GM18907 (cell line): Measurements from ENCODE around the gene FZD10.

Experiments
- ATAC-seq: cut with Tn5 transposase; IDR thresholded peaks from one replicate; pipeline ENCODE4 v1.9.1; 2021; ENCODE audit warnings: mild to moderate bottlenecking, moderate library complexity; ENCODE audit not compliant: unreplicated experiment

Gene FZD10

DNA sequence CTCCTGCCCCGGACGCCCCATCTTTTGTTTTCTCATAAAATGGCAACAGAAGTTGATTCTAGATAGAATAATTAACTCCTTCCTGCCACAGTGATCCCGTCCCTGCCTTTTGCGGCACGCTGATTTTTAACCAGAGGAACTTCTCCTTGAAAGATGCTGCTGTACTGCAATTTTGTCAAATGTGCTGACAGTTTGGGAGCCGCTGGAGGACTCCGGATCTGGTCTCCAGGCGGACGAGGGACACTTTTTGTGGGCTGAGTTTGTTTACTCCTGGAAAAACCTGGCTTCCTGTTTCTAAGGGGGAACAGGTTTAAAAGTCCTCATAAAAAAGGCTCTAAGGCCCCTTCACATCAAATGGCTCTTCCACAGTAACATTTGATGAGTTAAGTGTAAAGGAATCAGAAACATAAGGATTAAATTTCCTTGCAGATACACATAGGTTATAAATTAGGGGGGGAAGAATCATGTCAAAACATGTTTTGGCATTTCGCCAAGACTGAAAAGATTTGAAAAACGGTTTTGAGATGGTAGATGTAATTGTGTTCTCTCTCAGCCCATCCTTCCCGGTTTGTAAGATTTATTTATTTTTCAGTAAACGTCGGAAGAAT, 15.5 kb downstream of the FZD10 start:
- no peak for ATAC-seq

DNA sequence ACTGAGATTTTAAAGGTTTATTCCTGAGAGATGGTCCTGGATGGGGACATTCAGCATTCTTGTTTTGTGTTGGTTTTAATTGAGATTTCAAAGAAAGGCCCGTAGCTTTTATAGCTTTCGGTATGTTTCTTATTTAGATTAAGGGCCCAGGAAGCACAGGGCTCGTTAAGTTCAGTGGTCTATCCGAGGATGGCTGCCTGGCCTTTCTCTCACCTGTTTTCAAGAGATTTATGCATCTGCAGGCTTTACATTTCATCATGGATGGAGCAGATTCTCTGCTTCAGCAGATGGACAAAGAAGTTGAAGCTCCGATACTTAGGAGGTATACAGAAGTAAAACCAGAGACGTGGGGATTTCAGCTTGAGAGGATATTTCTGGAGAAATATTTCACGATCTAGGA, 16.0 kb downstream of the FZD10 start:
- ATAC-seq, result no peak

DNA sequence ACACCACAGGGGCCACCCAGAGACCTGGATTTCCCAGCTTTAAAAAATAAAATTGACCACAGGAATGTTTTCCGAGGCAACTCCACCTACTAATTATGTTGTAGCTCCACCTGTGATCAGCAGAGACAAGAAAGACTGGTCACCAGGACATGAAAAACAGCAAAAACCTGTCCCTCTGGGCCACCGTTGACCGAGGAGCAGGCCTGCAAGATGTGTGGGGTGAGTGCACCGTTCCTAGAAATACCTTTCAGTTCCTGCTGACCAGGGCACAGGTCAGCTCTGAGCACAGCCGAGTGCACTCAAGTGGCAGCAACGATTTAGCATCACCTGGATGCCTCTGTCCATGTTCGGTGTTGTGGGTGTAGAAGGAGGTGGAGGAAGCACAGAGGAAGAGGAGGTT, 16.9 kb downstream of the FZD10 start:
- ATAC-seq, result no peak

DNA sequence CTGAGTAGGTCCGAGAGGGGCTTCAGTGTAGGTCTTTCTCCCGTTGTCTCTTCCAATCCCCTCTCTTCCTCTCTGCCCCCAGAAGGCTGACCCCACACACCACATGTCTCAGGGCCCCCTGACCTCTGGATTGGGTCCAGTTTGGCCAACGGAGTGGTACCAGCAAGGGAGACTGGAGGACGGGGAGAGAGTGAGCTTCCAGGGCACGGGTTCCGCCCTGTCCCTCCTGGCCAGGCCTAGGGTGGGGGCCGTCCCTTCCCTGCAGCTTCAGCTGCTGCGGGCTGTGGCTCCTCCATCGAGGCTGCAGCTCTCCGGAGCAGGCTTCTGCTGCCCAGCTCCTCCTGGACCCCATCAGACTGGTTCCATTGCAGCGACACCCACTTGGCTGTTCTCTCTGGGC, 17.4 kb downstream of the FZD10 start:
- no peak for ATAC-seq

DNA sequence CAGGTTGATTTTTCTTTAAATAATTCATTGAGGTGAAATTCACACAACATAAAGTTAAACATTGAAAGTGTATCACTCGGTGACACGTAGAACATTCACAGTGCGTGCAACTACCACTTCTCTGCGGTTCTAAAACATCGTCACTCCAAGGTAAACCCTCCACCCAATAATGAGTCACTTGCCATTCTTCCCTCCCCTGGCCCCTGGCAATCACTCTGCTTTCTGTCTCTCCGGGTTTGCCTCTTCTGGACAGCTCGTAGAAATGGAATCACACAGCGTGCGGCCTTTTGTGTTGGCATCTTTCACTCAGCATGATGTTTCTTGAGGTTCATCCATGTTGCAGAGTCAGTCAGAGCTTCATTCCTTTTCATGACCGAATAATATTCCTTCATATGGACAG, 18.9 kb downstream of the FZD10 start:
- ATAC-seq, result no peak

DNA sequence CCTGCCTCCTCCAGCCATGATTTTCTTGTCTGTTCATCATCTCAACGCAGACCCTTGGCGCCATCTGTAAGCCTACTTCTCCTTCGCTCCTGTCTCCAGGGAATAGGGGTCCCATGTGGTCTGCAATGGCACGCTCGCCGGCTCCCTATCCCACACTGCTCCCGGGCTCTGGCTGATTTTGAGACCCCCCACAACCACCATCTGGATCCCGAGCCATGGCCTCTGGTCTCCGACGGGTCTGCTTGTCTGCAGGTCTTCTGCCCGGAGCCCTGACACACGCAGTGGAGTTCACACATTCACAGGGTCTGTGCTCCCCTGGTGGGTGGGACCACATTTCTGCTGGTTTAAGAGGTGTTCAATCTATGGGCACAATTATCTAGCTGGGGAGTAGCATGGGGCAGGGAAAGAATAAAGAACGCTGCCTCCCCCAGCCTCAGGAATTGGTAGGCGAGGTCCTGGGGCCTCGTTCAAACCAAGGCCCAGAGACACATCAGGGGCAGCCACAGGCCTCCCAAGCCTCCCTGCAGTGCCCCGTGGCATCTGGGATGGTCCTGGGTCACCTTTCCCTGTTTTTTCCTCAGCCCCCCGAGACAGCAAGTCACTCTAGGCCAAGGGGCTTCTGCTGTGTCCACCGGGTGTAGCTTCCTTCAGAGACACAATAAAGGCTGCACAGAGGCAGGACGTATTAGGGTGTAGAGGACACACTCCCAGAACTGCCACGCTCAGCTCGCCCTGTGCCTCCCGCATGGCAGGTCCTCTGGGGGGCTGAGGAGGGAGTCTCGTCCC, 21.5 kb downstream of the FZD10 start:
- ATAC-seq, result no peak

DNA sequence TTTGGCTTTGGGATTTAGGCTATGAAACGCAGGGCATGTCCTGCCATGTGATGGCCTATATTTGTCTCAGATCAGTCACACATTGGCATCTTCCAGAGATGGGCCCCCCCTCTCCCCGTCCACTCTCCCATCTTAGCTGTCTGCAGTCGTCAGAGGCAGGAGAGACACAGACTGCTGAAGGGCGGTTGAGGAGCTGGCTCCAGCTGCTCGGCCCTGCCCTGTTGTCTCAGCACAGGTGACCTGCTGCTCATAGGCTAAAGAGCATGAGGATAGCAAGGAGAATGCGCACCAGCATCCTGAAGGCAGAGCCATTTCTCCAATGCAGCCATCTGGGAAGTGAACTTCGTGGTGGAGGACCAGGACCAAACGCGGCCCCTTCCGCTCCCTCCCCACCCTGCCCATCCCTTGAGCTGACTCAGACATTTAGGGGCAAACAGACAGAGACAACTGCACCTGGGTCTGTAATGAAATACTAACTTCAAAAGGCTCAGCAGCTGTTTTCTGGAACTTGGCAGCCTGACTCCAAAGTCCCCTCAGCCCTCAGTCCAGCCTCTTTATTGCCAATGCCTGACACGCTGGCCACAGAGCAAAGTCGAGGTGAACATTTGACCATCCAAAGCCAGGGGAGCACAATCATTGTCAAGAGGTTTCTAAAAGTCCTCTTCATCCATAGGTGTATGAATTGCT, 22.3 kb downstream of the FZD10 start:
- no peak for ATAC-seq

DNA sequence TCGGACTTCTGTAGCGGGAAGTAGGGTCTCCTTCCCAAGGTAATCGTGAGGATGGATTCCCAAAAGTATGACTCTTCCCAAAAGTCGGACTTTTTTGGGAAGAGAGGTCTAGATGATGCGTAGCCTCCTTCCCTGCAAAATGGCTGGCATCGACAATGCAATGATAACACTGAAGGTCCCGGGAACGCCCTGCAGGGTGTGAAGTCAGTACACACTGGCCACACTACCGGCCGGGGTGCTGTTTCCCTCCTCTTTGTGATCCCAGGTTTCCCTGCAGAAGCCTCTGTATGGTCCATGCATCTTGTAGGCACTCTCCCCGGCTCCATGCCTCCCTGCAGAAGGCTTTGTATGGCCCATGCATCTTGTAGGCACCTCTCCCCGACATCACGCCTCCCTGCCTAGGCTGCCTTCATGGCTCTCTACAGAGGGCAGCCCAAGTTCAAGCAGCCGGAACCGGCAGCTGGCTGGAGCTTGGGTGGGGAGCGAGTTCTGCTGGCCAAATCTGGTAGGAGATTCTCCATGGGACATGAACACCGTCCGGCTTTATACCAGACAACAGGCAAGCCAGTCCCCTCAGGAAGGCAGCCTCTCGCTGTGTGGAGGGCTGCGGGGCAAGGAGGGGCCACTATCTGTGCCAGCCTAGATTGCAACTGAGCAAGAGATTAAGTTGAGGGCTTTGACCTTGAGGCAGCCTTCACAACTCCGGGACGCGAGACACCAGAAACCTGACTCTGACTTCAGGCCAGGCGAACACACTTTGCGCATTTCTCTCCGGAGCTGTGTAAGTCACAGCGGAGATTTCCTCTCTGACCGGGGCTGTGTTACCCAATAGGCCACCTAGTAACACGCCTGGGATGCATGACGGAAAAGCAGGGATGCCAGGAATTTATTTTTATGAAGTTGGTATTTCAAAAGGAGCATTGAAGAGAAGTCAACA, 23.5 kb downstream of the FZD10 start:
- ATAC-seq, result no peak

DNA sequence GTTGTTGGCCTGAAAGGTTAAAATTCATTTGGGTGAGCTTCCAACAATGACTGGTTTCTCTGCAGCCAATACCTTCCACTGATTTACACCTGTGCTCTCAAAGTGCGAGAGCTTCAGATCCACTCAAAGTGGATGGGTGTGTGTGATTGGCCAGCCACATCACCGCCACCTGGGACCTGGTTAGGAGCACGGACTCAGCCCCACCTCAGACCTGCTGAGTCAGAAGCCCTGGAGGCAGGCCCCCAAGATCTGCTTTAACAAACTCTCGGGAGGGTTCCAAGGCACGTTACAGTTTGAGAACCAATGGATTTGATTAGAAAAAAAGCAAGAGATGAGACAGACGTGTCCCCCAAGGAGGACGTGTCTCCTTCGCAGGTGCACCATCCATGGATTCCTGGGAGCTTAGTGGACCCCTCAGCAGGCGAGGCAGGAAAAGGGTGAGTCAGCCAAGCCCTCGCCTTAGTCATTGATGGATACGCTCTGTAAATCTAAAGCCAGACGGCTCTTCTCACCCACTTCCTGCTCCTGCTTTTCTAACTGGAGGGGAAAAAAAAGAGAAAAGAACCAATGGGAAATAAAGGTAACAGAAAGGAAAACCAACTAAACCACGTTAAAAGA, 24.5 kb downstream of the FZD10 start:
- ATAC-seq, result no peak

DNA sequence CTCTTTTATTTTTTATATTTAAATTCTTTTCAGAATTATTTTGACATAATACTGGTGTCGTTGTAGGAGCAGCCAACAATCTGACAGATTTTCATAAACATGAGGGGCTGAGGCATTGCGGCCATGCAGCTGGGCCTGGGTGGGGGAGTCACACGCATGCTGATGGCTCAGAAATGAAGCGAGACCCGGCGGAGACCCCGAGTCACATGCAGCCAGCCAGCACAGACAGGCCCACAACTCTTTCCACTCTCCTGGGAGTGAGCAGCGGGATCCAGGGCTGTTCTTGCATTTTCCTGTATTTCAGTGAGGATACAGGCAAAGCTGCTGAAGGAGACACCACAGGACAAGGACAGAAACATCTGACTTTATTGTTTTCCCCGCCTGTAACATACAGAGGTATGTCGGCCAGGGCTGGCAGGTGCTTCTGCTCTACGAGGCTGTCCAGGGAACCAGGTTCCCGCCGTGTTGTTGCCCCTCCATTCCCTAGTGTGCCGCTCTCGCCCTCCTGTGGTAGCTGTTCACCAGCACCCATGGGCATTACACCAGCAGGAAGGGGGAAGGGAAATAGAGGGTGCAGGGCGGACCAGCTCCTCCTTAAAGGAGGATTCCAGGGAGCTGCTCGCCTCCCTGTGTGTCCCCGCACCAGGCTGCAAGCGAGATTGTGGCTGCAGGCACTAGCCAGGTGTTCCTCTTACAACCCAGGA, 30.5 kb downstream of the FZD10 start:
- no peak for ATAC-seq

DNA sequence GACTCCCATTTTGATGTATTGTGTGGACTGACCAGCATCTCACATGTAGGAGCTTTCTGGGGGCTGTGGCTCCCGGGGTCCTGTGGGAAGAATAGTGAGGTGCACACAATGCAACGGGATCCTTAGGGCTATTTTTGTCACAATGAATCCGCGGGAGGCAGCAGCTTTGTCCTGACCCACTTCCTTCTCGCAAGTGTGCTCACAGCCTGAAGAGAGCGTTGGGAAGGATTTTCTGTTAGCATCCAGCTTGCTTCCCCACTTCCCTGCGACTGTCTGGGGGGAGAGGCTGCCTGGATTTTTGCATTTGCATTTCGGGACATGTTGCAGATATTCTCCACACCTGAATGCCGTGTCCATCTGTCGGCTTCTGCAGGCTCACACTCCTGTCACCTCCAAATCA, 31.9 kb downstream of the FZD10 start:
- ATAC-seq, result no peak

DNA sequence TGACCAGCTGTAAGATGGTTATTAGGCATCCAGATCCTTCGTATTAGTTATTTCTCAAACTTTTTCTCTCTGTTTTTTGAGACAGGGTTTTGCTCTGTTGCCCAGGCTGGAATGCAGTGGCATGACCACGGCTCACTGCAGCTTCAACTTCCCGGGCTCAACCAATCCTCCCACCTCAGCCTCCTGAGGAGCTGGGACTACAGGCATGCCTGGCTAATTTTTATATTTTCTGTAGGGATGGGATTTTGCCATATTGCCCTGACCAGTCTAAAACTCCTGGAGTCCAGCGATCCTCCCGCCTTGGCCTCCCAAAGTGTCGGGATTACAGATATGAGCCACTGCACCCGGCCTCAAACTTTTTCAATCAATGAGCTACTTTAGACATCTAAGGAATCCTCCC, 33.1 kb downstream of the FZD10 start:
- ATAC-seq, result no peak

DNA sequence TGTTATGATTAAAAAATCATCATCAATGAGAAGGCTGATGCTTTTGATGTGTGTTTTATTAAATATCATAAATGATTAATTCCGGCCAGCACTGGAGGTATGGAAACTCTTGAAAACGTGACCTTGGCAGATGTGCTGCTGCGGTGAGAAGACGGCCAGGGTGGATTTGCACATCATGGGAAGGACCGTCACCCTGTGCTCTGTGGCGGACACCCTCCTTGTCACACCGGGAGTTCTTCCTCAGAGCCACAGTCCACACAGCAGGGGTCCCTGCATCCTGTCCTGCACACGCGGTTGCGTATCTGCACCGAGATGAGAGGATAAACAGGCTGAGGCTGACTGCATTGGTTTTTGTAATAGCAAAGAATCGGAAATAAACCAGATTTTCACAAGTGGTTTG, 33.5 kb downstream of the FZD10 start:
- no peak for ATAC-seq

DNA sequence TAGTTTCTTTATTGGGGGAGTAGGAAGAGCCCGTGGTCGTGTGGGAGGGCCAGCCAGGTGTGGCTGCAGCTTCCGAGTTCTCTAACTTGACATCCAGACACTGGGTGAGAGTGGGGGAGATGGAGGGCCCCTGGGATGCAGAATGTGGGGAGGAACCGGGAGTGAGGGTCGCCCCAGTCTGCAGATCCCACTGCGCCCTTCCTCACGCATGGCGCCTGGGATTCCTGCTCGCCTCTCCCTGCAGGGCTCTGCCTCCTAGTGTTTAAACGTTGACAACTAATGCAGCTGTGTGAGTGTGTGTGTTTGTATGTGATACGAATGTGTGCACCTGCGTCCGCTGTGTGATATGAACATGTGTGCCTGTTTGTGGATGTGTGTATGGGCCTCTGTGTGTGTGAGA, 34.6 kb downstream of the FZD10 start:
- no peak for ATAC-seq

DNA sequence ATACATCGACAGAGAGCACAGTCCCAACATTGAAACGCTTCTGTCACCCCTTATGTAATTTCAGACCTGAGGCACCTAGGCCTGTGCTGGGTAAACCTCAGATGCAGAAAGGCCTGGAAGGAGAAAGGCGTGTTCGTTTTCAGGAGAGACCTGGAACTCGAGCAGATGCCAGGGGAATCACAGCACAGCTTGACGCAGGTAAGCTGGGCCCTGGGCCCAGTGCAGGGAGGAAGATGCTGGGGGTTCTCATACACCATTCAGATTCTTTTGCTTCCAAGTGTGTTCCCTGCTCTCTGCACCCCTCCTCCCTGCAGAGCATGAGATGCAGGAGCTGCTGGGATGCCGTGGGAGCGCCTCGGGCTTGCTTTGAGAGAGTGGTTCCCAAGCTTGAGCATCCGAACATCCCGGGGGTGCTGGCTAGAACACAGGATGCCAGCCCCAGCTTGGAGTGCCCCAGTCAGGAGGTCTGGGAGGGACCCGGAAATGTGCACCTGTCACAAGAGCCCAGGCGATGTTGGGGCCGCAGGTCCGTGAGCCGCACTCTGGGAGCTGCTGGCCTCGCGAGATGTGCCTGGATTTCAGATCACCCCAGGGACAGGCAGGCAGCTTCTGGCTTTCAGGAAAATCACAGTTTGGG, 35.9 kb downstream of the FZD10 start:
- no peak for ATAC-seq

DNA sequence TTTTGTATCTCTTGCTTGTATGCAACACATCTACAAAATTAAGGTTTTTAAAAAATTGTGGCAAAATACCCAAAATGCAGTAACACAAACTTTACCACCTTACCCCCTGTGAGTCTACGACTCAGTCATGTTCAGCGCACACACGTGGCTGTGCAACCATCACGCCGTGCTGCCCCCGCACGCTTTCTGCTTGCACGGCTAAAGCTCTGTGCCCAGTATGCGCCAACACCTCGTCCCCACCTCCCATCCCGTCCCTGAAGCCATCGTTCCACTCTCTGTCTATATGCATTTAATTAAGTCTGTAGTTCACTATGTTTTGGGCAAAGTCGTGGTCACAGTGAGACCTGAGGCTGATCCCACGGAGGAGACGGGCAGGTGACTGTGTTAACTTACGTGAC, 36.4 kb downstream of the FZD10 start:
- no peak for ATAC-seq

DNA sequence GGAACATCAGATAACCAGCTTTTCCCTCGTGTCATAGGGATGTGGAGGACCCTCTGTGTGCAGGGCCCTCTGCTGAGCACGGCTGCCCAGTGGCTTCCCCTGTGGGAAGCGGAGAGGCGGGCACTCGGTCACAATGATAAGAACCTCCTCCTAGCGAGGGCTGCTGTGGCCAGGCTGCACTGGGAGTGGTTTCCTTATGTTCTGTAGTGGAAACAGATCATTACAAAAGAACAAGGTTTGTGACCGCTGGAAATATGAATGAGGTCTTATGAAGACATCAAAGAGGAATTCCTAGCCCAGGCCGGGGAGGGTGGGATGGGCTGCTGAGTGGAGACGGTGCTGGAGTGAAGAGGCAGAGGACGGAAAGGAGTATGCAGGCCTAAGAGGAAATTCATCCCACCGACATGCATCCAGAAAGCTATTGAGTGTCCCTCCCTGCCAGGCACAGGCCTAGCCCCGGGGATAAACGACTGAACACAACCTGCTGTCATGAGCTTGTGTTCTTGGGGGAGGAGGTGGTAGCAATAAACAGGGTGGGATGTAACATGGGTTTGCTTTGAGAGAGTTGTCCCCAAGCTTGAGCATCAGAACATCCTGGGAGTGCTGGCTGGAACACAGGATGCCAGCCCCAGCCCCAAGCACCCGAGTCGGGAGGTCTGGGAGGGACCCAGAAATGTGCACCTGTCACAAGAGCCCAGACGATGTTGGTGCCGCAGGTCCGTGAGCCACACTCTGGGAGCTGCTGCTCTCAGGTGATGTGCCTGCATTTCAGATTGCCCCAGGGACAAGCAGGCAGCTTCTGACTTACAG, 37.5 kb downstream of the FZD10 start:
- no peak for ATAC-seq

DNA sequence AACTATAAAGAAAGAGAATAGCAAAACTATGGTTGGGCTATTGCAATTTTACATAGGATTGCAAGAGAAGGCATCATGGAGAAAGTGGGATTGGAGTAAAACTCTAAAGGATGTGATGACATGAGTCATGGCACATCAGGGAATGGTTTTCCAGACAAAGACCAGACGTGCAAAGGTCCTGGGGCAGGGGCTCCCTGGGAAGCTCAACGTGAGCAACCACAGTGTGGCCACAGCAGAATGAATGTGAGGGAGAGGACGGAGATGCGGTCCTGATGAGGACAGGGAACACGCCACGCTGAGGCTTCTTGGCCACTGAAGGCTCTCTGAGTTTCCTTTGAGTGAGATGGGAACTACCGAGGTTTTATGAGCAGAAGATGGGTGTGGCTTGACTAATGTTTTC, 38.2 kb downstream of the FZD10 start:
- no peak for ATAC-seq

DNA sequence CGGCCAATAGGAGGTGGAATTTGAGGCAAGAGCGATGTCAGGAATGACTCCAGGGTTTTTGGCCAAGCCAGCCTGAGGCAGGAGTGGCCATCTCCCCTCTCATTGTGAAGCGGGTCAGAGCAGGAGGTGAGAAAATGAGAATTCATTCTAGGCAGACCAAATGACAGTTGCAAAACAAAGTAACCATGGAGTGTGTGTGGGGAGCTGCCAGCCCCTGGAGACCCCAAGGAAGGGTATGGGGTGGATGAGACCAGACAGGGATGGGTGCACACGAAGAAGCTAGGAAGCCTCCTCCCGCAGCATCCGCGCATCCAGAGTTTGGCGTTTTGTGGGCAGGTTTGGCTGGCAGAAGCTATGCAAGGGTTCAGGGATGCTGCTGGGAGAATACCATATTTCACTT, 38.8 kb downstream of the FZD10 start:
- no peak for ATAC-seq
